Hepatocyte (in vitro differentiated cells): ENCODE results near the gene AP1S2.

Experiments used
- CTCF ChIP-seq: fragments of 200-600 bp; sonication (generic); IDR thresholded peaks from 2 replicates; pipeline ENCODE4 v1.5.1; 2016; ENCODE audit warnings: antibody characterized with exemption, mild to moderate bottlenecking; ENCODE audit not compliant: poor library complexity
- EZH2 ChIP-seq: fragments of 200-600 bp; sonication (generic); IDR thresholded peaks from 2 replicates; pipeline ENCODE4 v1.6.1; 2016; ENCODE audit warnings: antibody characterized with exemption, mild to moderate bottlenecking, borderline replicate concordance

- no peak for TF ChIP-seq CTCF
- no peak for TF ChIP-seq EZH2
Measured at GRCh38 chrX:15797707-15798106, 56.9 kb downstream of the AP1S2 start.
